Neural crest cell (in vitro differentiated cells): Measurements from ENCODE around the gene KNDC1. TPM values are rescaled to one million over a fixed set of nuclear protein-coding genes. Genes with fewer than 3 reads are reported as not detected.
"Not testable (repeated sequence)": the region's sequence is repeated elsewhere in the genome, so short reads cannot be mapped to it uniquely, and the experiment has no call there.

Experiments
- DNase-seq: peaks from one replicate; pipeline ENCODE4 v3.0.0; 2021; ENCODE audit warnings: low read depth, mixed read lengths, low spot score
- H3K27ac Mint-ChIP-seq: one replicate; pipeline ENCODE4 v1.8.0; 2021; ENCODE audit warnings: mild to moderate bottlenecking, mixed read lengths; ENCODE audit not compliant: unreplicated experiment
- H3K27me3 Mint-ChIP-seq: 2 replicates; pipeline ENCODE4 v1.8.0; 2021; ENCODE audit warnings: low read depth, mild to moderate bottlenecking, mixed read lengths
- H3K36me3 Mint-ChIP-seq: 2 replicates; pipeline ENCODE4 v1.8.0; 2021; ENCODE audit warnings: low read depth, mild to moderate bottlenecking, mixed read lengths
- H3K4me1 Mint-ChIP-seq: 2 replicates; pipeline ENCODE4 v1.8.0; 2021; ENCODE audit warnings: mixed read lengths
- H3K4me3 Mint-ChIP-seq: one replicate; pipeline ENCODE4 v1.8.0; 2021; ENCODE audit warnings: mild to moderate bottlenecking, mixed read lengths
- H3K9me3 Mint-ChIP-seq: 2 replicates; pipeline ENCODE4 v1.8.0; 2021; ENCODE audit warnings: mixed read lengths
- total RNA-seq: library from RNA; stranded (reverse); gene quantifications from 2 replicates; pipeline ENCODE4 v1.2.1, GENCODE V29; 2021
- TF ChIP-seq, protein P1 (sequence below): fragments of 200-600 bp; sonication (generic); conservative IDR thresholded peaks from 2 replicates; pipeline ENCODE4 v1.5.0; 2021; ENCODE audit warnings: antibody characterized with exemption, mild to moderate bottlenecking

Gene KNDC1
- total RNA-seq, 1 donor from 2014 or later: 5.5 TPM

DNA sequence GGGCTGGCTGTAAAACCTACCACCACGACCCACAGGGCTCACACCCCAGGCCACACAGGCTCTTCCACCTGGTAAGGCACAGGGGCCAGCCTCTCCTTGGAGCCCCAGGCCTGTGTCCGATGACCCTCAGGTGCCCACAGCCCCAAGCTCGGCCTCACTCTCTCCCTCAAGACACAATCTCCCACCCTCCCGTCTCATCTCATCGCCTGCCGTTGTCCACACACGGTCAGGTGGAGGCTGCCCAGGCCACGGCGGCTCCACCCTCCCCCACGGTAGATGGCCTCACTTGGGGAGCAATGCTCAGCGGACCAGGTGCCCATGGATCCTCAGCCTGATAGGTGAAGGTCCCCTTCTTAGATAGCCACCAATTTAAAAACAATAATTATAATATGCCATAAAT, 61.3 kb downstream of the KNDC1 start:
- H3K27ac Mint-ChIP-seq: no peak overlapping the region

DNA sequence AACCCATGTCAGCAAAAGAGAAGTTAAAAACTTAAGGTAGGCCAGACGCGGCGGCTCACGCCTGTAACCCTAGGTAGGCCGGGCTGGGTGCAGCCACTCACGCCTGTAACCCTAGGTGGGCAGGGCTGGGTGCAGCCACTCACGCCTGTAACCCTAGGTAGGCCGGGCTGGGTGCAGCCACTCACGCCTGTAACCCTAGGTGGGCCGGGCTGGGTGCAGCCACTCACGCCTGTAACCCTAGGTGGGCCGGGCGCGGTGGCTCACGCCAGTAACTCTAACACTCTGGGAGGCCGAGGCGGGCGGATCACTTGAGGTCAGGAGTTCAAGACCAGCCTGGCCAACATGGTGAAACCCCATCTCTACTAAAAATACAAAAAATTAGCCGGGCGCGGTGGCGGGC, 61.7 kb downstream of the KNDC1 start:
- not testable (repeated sequence) for H3K36me3 Mint-ChIP-seq, H3K4me1 Mint-ChIP-seq, DNase-seq, H3K9me3 Mint-ChIP-seq, H3K4me3 Mint-ChIP-seq, H3K27ac Mint-ChIP-seq
- peaks cover 57% of the 10 kb centered on the region for H3K27me3 Mint-ChIP-seq

More for the DNA sequence above, 61.3 kb downstream of the KNDC1 start:
- no peaks in the 10 kb centered on the region for H3K9me3 Mint-ChIP-seq
- TF ChIP-seq, protein P1, sequence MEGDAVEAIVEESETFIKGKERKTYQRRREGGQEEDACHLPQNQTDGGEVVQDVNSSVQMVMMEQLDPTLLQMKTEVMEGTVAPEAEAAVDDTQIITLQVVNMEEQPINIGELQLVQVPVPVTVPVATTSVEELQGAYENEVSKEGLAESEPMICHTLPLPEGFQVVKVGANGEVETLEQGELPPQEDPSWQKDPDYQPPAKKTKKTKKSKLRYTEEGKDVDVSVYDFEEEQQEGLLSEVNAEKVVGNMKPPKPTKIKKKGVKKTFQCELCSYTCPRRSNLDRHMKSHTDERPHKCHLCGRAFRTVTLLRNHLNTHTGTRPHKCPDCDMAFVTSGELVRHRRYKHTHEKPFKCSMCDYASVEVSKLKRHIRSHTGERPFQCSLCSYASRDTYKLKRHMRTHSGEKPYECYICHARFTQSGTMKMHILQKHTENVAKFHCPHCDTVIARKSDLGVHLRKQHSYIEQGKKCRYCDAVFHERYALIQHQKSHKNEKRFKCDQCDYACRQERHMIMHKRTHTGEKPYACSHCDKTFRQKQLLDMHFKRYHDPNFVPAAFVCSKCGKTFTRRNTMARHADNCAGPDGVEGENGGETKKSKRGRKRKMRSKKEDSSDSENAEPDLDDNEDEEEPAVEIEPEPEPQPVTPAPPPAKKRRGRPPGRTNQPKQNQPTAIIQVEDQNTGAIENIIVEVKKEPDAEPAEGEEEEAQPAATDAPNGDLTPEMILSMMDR: no peak
- H3K36me3 Mint-ChIP-seq: no peaks in the 10 kb centered on the region
- no peaks in the 10 kb centered on the region for H3K4me1 Mint-ChIP-seq
- H3K4me3 Mint-ChIP-seq: no peak overlapping the region
- peaks cover 56% of the 10 kb centered on the region for H3K27me3 Mint-ChIP-seq
- no peak for DNase-seq

DNA sequence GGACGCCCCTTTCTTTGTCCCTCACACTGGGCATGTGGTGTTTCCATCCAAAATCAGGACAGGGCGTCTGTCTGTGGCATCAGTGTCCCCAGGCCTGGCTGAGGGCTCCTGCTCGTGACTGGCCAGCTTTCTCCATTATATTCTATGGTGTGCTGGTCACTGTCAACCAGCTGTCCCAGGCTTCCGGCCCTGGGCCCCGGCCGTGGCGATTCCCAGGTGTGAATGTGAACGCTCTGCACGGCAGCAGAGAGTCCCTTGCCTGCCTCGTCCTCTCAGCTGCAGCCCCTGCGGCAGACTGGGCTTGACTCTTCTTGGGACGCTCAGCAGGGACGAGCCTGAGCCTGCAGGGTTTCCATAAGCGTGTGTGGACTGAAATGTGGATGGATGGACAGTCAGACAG, 64.1 kb downstream of the KNDC1 start:
- Mint-ChIP-seq H3K36me3 (peaks cover 1% of the 10 kb centered on the region), H3K27ac (no peak overlapping the region), H3K9me3 (no peaks in the 10 kb centered on the region), H3K27me3 (peaks cover 70% of the 10 kb centered on the region), H3K4me1 (peaks cover 1% of the 10 kb centered on the region), H3K4me3 (no peak overlapping the region)
- no peak for DNase-seq
- TF ChIP-seq, protein P1: no peak

DNA sequence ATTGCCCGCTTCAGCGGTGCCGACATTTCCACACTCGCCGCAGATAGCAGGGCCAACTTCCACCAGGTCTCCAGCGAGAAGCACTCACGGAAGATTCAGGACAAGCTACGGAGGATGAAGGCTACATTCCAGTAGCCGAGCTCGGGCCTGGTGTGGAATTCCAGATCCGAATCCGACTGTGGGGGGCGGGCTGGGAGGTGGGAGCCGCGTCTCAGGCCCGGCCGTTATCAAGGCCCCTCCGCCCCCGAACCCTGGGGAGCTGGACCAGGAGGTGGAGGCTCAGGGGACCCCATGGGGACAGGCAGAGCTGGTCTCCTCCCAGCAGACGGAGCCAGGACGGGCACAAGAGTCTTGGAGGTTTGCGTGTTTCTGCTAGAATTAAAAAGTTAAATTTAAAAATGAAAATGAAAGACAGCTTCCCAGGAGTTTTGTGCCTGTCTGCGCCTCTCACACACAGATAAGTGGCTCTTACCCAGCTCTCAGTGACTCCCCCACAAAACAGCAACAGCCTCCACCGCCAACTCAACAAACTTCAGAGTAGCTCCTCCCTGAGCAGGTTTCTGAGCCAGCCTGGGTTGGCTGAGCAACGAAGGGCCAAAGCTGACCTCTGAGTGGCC, 64.8 kb downstream of the KNDC1 start:
- Mint-ChIP-seq H3K27me3 (peaks cover 70% of the 10 kb centered on the region), H3K4me3 (no peak overlapping the region), H3K36me3 (peaks cover 3% of the 10 kb centered on the region), H3K27ac (no peak overlapping the region), H3K9me3 (no peaks in the 10 kb centered on the region), H3K4me1 (peaks cover 5% of the 10 kb centered on the region)
- TF ChIP-seq, protein P1: no peak
- no peak for DNase-seq

DNA sequence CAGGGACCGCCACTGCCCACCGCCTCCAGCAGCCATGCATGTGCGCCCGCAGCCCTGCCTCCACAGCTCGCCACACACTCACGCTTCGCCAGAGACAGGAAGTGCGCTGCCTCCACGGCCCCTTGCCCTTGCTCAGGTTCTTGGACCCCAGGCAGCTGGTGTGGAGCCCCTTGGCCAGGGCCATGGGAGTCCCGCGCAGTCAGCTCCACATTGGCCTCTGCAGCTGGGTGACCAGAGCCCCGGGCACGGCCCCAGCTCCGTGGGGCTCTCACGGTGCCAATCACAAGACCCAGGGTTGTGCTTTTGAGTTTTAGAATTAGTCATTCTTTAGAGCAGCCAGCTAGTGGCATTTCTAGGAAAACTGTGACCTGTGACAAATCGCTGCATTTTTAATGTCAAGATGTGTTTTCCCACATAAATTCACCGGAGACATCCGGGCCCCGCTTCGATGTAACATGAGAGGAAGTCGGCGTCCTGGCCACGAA, 65.7 kb downstream of the KNDC1 start:
- Mint-ChIP-seq H3K4me1 (peaks cover 5% of the 10 kb centered on the region), H3K9me3 (no peaks in the 10 kb centered on the region), H3K4me3 (no peak overlapping the region), H3K27ac (no peak overlapping the region), H3K27me3 (peaks cover 71% of the 10 kb centered on the region), H3K36me3 (peaks cover 3% of the 10 kb centered on the region)
- TF ChIP-seq, protein P1: no peak
- no peak for DNase-seq

DNA sequence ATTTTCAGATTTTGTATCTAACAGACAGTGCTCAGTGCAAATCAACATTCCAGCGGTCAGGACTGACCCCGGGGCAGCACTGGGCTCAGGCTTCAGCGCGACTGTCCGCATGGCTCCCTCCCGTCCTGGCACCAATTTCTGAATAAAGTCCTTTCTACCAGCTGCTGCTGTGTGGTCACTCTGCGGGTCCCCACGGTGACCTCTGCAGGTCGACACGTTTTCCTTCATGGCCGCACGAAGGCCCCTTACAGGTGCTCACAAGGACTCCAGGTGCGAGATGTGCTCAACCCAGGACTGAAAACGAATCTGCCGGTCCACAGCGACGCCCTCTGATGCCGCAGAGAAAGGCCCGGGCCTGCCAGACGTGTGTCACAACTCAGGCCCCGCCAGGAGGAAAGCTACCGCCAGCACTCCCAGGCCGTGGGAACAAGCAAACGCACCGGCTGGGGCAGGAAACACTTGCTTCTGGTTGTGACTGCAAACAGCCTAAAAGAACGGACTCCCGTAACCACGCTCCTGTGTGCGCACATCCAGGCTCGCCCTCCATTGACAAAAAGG, 66.3 kb downstream of the KNDC1 start:
- peaks cover 3% of the 10 kb centered on the region for H3K36me3 Mint-ChIP-seq
- H3K9me3 Mint-ChIP-seq: no peaks in the 10 kb centered on the region
- no peak overlapping the region for H3K4me3 Mint-ChIP-seq
- H3K27me3 Mint-ChIP-seq: peaks cover 69% of the 10 kb centered on the region
- no peak overlapping the region for H3K27ac Mint-ChIP-seq
- peaks cover 7% of the 10 kb centered on the region for H3K4me1 Mint-ChIP-seq
- no peak for DNase-seq
- TF ChIP-seq, protein P1: no peak
